BE2C (cell line): ENCODE results near the gene GDI2.

ENCODE experiments used
- DNase-seq: peaks from one replicate; pipeline ENCODE4 v3.0.0-alpha.2; 2020
- H3K27me3 ChIP-seq: fragments of 250-450 bp; sonication (Bioruptor Pico); 2 replicates; pipeline ENCODE4 v1.5.1; 2020; ENCODE audit warnings: mild to moderate bottlenecking
- H3K36me3 ChIP-seq: fragments of 250-450 bp; sonication (Bioruptor Pico); 2 replicates; pipeline ENCODE4 v1.5.1; 2020; ENCODE audit warnings: mild to moderate bottlenecking
- H3K4me1 ChIP-seq: fragments of 250-450 bp; sonication (Bioruptor Pico); 2 replicates; pipeline ENCODE4 v1.5.1; 2020
- H3K4me3 ChIP-seq: 2 replicates; pipeline ENCODE4 v1.5.1; 2011; ENCODE audit warnings: low read depth, low read length
- H3K9me3 ChIP-seq: fragments of 250-450 bp; sonication (Bioruptor Pico); 2 replicates; pipeline ENCODE4 v1.5.1; 2020
- CTCF ChIP-seq: IDR thresholded peaks from 2 replicates; pipeline ENCODE4 v1.5.1; 2012; ENCODE audit warnings: mild to moderate bottlenecking, low read depth, low read length

GDI2 gene

GRCh38 chr10:5766189-5766588, 47.0 kb downstream of the GDI2 start:
- H3K9me3 ChIP-seq: no peaks in the 10 kb centered on the region
- H3K4me3 ChIP-seq: no peak overlapping the region
- H3K4me1 ChIP-seq: no peaks in the 10 kb centered on the region
- DNase-seq: no peak
- no peak for TF ChIP-seq CTCF
- H3K36me3 ChIP-seq: peaks cover 81% of the 10 kb centered on the region
- H3K27me3 ChIP-seq: no peaks in the 10 kb centered on the region

GRCh38 chr10:5765617-5766016, 47.6 kb downstream of the GDI2 start:
- Histone ChIP-seq H3K4me3 (no peak overlapping the region), H3K36me3 (peaks cover 83% of the 10 kb centered on the region)

GRCh38 chr10:5764422-5765297, 48.6 kb downstream of the GDI2 start:
- Histone ChIP-seq H3K9me3 (no peaks in the 10 kb centered on the region), H3K4me3 (no peak overlapping the region), H3K36me3 (peaks cover 78% of the 10 kb centered on the region), H3K27me3 (no peaks in the 10 kb centered on the region), H3K4me1 (no peaks in the 10 kb centered on the region)
- DNase-seq: no peak
- TF ChIP-seq CTCF: no peak

More at GRCh38 chr10:5765617-5766016, 47.6 kb downstream of the GDI2 start:
- Histone ChIP-seq H3K4me1 (no peaks in the 10 kb centered on the region), H3K27me3 (no peaks in the 10 kb centered on the region), H3K9me3 (no peaks in the 10 kb centered on the region)
- DNase-seq: no peak
- TF ChIP-seq CTCF: no peak

- Histone ChIP-seq H3K36me3 (peaks cover 78% of the 10 kb centered on the region), H3K4me1 (no peaks in the 10 kb centered on the region), H3K4me3 (no peak overlapping the region), H3K27me3 (no peaks in the 10 kb centered on the region), H3K9me3 (no peaks in the 10 kb centered on the region)
- no peak for DNase-seq
- no peak for TF ChIP-seq CTCF
Measured at GRCh38 chr10:5762531-5762930, 50.7 kb downstream of the GDI2 start.

- no peak for DNase-seq
- H3K36me3 ChIP-seq: peaks cover 77% of the 10 kb centered on the region
Measured at GRCh38 chr10:5761220-5761619, 52.0 kb downstream of the GDI2 start.

More at GRCh38 chr10:5761220-5761619, 52.0 kb downstream of the GDI2 start:
- Histone ChIP-seq H3K4me1 (no peaks in the 10 kb centered on the region), H3K4me3 (no peak overlapping the region), H3K27me3 (no peaks in the 10 kb centered on the region), H3K9me3 (no peaks in the 10 kb centered on the region)
- no peak for TF ChIP-seq CTCF
